H4 (cell line): ENCODE data around the gene CEP85. TPM values are rescaled to one million over a fixed set of nuclear protein-coding genes. Genes with fewer than 3 reads are reported as not detected.
A peak's percentile ranks its signal among the peaks of the same experiment; 100 is the strongest.
"Not testable (repeated sequence)": the region's sequence is repeated elsewhere in the genome, so short reads cannot be mapped to it uniquely, and the experiment has no call there.

Experiments used
- DNase-seq: peaks from one replicate; pipeline ENCODE4 v3.0.0-alpha.2; 2015; ENCODE audit warnings: low spot score
- total RNA-seq: library from RNA; depleted of rRNA; stranded (reverse); fragments of >200 nt; shearing (Covaris generic); gene quantifications from 2 replicates; pipeline ENCODE4 v1.2.3, GENCODE V29; 2014

CEP85 gene
- total RNA-seq, 1 experiment from 2014 or later = 18.1 TPM

DNA sequence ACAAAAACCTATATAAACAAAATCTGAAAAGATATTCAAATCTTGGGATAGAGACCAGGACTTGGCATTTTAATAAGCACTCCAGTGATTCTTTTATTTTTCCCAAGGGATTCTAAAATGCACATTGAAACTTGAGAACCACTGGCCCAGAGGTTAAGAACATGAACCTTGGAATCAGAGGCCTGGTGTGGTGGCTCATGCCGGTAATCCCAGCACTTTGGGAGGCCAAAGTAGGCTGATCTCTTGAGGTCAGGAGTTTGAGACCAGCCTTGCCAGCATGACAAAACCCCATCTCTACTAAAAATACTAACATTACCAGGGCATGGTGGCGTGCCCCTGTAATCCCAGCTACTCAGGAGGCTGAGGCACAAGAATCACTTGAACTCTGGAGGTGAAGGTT lies 12.9 kb upstream of the CEP85 start:
- DNase-seq = no peak

DNA sequence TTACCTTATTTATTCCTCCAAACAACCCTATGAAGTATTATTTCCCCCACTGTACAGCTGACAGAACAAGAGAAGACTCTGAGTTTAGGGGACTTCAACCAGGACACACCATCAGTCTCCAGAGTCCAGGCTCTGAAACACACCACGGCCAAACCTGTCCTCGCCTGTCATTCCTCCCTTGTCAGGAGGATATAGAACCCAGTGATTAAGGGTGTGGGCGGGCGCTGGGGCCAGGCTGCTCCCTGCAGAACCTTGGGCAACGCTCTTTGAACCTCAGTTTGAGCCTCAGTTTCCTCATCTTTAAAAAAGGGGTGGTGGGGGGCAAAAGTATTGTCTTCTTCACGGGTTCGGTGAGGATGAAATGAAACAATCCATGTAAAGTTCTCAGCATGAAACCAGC lies 9.4 kb upstream of the CEP85 start:
- no peak for DNase-seq

- DNase-seq = no peak
Observed at GRCh38 chr1:26225033-26225831, 8.8 kb upstream of the CEP85 start.

DNA sequence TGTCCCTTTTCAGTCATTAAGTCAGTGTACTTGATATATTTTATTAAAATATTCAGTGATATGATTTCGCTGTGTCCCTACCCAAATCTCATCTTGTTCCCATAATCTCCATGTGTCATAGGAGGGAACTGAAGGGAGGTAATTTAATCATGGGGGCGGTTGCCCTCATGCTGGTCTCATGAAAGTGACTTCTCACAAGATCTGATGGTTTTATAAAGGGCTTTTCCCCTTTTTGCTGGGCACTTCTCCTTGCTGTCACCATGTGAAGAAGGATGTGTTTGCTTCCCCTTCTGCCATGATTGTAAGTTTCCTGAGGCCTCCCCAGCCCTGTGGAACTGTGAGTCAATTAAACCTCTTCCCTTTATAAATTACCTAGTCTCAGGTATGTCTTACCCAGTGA lies 3.3 kb upstream of the CEP85 start:
- DNase-seq = not testable (repeated sequence)

DNA sequence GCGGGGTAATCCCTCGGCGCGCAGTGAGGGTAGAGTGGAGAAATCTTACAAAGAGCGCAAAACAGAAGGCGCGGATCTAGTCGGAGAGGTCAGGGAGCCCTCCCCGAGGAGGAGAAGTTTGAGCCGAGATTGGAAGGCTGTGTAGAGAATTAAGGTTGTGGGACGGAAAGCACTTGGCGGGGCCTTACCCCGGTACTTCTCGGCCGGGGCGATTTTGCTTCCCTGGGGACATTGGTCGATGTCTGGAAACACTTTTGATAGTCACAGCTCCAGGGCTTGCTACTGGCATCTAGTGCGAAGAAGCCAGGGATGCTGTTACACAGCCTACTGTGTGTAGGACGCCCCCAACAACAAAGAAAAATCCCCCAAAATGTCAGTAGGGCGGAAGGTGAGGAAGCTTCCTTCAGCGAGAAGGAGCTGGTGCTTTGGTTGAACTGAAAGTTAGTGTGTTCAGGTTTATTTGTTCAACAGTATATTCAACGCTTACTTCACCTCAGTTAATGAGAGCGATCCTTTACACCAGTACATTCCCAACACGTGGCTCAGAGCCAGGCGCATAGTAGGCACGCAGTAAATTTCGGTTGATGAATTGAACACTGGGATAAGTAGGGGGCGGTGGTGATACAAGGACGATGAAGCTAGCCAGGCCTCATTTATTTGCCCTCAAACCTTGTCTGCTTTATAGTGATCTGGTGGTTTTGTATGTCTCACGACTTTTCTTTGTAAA lies 807 bp downstream of the CEP85 start:
- DNase-seq = no peak

GRCh38 chr1:26237230-26237966 lies 3.4 kb downstream of the CEP85 start:
- peak; percentile 67 for DNase-seq

DNA sequence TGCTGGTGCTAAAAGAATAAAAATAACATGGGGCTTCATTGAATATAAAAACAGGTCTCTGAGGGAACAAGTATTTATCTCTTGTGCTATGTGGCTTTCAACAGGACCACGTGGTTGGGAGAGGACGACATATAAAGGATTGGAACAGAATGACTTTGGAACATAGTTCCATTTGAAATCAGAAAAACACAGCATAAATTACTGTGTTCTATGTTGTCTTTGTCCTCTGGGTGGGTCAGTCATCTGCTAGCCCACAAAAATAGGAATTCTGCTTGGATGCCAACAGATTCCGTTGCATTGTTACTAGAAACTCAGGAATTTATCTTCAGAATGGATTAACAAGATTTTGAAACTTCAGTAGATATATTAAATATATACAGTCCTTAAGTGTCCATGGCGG lies 5.9 kb downstream of the CEP85 start:
- DNase-seq = no peak

DNA sequence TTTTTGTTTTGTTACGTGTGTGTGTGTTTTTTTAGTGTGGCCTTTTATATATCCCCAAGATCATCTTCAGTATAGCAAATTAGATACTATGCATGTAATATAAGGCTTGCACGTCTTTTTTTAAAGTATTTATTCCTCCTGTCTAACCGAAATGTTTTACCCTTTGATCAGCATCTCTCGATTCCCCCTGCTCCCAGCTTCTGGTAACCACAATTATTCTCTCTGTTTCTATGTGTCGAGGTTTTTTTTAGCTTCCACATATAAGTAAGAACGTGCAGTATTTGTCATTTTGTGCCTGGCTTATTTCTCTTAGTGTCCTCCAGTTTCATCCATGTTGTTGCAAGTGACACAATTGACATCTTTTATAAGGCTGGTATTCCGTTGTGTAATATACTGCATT lies 18.7 kb downstream of the CEP85 start:
- DNase-seq = no peak

GRCh38 chr1:26254404-26254803 lies 20.4 kb downstream of the CEP85 start:
- no peak for DNase-seq

DNA sequence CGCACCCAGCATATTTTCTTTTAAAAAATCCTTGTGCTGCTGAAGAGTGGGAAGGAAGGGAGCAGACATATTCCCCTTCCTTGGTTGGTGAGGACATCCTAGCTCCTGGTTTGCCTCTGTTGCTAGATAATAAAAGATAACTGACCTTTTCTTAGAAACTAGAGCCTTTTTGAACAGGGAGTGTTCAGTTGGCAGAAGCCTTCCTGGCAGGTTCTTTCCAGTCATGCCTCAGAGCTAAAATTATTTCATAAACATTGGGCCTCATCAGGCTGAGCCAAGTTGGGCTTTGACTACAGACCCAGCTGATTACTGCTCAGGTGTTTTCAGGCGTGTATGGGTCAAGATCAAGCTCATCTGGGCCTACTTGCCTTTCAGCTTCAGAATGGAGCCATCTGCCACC lies 23.2 kb downstream of the CEP85 start:
- DNase-seq = no peak

GRCh38 chr1:26259005-26259404 lies 25.0 kb downstream of the CEP85 start:
- DNase-seq = no peak

GRCh38 chr1:26259578-26259977 lies 25.6 kb downstream of the CEP85 start:
- DNase-seq = no peak

GRCh38 chr1:26263212-26263611 lies 29.2 kb downstream of the CEP85 start:
- no peak for DNase-seq

- no peak for DNase-seq
Observed at GRCh38 chr1:26265405-26265804, 31.4 kb downstream of the CEP85 start.

- DNase-seq = no peak
Observed at GRCh38 chr1:26268290-26269197, 34.5 kb downstream of the CEP85 start.

DNA sequence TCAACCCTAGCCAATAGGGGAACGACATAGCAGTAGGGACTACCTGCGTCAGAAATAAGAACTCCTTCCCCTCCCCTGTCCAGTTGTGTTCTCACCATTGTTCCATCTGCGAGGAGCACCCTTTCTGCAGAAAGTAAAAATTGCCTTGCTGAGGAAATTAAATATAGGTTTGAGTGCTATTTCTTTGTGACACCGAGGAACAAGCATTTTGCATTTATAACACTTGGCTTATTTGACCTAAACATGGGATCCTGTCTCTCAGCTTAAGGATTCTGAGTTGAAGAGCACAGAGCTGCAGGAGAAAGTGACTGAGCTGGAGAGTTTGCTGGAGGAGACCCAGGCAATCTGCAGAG lies 35.2 kb downstream of the CEP85 start:
- DNase-seq = no peak

GRCh38 chr1:26274801-26275425 lies 40.9 kb downstream of the CEP85 start:
- DNase-seq = no peak

- DNase-seq = peak; percentile 84
Observed at GRCh38 chr1:26275580-26276431, 41.8 kb downstream of the CEP85 start.

- no peak for DNase-seq
Observed at GRCh38 chr1:26276432-26276838, 42.4 kb downstream of the CEP85 start.

DNA sequence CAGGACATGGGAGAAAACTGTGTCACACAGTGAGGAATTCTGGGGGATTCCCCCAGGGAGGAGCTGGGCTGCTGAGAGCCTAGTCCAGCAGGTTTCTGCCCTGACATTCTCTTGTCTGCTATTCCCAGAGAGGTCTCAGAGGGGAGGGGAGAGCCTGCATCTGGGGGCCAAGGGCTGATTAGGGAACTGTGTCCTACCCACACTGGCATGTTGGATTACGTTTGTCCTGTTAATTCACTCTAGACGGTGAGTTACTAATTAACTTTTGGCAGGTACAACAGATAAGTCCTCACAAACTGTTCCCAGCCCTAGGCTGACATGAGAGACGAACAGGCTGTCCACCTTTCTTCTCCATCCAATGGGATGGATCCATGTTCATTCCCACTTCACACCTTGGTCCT lies 43.3 kb downstream of the CEP85 start:
- DNase-seq = no peak
